GOT3 (cell line): ENCODE results near the gene AATF.

Experiments used
- DNase-seq: peaks from one replicate; lab custom pipeline; 2025; ENCODE audit warnings: mixed read lengths; lab: John Stamatoyannopoulos, UW

The AATF gene

DNA sequence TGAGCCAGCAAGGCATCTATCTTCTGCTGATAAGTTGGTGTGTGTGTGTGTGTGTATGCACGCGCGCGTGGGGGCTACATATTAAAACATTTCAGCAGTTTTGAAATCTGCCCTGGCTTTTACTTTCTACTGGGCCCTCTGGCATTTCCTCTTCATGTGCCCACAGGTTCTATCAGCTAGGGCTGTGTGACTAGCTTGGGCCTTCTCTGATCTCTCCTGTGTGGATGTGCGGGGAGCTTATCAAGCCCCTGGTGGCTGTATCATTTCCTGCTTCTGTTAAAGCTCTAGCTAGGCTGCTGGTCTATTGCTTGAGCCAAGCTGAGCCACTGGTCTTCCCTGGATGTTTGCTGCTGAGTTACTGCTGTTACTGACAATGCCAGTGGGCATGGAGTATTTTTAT, 132.5 kb downstream of the AATF start:
- DNase-seq, result no peak

DNA sequence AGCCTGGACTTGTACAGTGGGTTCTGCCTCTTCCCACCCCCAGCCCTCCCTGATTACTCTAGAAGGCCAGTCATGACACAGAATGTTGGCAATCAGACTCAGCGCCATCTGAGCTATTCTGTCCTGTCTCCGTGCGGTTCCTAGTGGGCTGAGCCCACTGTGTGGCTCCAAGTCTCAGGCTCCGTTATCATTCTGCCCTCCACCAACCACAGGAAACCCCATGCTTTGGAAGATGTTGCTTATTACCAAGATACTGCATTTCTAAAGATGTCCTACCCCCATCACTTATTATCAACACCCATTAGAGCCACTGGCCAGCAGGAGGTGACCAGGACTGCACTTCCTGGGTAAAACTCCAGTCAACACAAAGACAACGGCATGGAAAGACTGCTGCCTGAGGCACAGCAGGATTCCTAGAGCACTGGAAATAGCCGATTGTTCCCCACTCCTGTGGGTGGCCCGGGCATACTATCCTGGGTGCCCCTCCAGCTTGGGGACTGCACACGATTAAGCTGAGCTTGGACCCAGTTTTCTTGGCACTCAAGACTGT, 133.6 kb downstream of the AATF start:
- DNase-seq, result no peak

DNA sequence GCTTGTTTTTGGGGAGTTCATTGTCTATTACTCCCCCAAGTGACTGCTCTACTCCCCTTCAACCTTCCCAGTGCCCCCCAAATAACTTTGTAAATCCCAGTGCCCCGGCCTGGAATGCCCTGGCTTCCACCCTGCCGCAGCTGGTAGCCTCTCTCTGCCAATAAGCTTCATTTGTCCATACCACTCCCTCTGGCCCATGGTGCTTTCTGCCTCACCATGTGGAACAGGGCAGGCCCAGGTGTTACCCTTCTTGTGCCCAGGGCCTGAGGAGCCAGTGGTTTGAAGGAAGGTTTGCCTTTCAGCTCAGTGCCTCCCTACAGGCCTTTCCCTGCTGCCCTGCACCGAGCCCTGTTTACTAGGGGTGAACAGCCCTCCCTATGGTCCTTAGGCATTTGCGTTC, 134.2 kb downstream of the AATF start:
- DNase-seq, result no peak

DNA sequence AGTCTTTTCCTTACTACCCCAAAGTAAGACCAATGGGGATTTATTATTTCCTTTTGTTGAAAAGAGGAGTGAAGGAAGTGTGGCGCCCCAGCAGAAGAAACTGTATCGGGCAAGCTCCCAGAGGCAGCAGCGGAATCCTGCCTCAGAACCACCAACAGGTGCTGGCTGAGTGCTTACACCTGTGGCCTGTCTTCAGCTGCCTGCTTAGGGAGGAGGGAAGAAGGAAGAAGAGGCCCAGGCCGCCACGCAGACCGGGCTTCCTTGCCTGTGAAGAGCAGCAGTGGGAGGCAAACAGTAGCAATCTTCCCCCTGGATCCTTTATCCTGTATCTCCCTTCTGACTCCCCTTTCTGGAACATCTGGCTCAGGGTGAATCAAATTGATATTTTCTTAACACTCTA, 134.7 kb downstream of the AATF start:
- no peak for DNase-seq

DNA sequence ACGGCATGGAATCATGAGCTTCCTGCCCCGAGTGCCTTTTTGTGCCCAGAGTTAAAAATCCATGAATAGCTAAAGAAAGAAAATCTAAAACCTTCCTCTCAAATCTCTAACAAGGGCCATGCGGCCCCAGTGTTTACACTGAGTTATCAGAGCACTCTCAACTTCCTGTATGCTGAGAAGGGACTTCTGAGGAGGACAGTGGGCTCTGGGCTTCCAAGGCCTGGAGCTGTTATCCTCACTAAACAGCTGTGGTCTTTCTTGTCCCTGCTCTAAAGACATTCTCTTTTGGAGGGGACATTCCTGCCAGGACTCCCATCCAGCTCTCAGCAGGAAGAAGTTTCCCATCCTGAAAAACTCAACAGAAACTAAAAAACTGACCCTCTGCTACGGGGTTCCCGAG, 135.6 kb downstream of the AATF start:
- no peak for DNase-seq

DNA sequence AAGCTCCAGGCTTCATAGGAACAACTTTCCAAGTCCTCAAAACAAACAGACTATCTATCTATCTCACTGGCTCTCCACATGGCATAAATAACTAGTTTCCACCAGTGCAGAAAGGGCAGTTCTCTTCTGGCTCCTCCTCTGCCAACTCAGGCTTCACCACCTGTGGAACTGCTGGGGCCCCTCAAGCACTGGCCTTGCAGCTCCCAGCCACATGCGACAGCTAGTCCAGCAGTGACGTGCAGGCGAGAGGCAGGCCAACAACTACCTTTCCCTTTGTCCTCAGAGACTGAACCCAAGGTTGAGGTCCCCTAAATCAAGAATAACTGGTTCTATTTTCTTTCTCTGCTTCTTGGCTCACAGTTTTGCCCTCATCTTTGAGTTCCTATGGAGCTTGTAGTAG, 137.6 kb downstream of the AATF start:
- DNase-seq, result no peak

DNA sequence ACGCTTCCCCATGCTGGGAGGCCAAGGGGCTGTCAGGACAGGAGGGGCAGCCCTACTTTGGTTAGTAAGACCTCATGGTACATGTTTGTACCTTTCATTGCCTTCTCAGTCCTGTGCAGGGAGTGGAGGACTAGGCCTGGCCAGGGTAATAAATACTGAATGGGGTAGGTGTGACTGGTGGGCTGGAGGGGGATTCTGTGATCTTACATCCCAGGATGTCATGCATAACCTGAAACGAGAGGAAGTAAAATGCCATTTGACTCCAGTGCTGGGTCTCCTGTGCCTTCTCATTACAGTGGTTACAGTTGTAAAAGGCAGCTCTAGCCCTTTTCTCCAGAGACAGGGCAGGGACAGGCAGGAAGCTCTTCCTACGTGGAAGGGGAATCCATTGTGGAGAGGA, 138.2 kb downstream of the AATF start:
- DNase-seq, result no peak

DNA sequence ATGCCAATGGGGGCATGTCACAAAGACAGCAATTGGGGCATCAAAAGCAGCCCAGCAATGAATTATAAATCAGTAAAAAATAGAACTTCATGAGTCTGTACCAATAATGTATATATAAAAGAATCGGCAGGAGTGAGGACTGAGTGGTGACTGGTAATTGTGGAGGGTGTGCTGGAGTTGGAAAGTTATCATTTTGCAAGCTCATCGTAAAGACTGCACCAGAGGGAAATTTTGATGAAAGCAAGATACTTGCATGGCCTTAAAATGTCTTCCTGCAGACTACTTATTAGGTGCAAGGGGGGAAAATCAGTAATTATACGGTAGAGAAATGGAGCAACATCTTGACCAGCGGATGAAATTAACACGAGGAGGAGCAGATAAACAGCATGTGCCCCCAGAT, 138.9 kb downstream of the AATF start:
- no peak for DNase-seq

DNA sequence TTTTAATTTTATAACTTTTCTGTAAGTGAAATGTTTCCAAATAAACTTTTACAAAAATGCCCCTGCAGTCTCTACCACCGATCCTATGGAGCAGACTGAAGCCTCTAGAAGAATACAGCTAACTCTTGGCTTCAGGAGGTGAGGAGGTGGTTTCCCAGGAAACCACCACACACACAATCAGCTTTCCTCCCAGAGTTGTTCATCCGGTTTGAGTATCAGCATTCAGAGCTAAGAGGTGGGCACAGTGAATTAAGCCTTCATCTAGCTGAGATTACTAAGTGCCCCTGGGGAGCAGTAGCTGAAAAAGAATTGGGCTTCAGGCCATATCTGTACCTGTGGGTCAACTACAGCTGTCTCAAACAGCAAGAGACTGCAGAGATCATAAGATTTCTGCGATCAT, 139.7 kb downstream of the AATF start:
- no peak for DNase-seq

DNA sequence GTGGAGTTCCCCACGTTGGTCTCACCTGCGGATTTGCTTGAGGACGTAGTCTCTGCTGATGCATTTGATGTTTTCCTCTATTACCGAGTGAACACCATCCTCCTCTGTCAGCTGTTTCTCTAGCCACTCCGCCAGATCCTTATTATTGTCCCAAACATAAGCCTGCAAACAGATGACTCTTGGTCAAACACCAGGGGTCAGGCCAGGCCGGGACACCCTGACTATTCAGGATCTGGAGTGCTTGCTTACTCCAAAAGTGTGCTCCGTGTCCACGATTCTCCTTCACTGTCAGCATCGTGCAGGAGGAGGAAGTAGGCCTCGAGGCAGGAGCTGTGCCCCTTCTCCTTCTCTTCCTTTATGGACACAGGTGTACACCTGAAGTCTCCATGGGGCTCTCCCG, 140.2 kb downstream of the AATF start:
- no peak for DNase-seq

DNA sequence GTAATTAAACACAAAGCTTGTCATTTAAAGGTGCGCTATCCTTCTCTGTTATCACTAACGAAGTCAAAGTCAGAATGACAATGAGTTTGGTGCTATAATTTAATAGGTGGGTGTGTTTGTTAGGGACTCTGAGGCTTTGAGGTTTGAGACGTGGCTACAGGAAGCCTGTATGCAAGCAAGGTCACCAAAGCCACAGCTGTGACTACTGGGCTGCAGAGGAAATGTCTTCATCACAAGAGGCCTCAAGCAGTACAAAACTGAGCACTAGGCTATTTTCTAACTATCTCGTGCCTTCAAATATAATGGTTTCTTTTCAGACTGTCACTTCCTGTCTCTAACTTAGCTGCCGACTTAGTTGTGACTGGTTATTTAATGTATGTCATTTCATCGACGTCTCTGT, 141.2 kb downstream of the AATF start:
- DNase-seq, result no peak

DNA sequence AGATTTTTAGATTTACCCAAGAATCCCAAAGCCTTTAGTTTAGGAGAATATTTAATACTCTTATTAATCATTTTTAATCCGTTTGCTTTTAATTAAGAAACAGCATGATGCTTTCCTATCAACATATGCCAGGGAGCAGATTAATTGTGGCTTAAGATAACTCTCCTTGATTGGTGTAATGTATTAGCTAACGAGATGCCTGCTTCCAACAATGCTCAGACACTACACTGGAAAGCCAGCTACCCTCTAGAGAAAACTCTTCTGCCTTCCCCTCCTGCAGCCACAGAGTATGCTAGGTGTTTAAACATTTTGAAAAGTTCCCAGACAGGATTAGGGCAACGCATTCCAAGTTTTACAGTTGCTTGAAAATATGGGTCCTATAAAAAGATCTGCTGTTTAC, 142.2 kb downstream of the AATF start:
- no peak for DNase-seq

DNA sequence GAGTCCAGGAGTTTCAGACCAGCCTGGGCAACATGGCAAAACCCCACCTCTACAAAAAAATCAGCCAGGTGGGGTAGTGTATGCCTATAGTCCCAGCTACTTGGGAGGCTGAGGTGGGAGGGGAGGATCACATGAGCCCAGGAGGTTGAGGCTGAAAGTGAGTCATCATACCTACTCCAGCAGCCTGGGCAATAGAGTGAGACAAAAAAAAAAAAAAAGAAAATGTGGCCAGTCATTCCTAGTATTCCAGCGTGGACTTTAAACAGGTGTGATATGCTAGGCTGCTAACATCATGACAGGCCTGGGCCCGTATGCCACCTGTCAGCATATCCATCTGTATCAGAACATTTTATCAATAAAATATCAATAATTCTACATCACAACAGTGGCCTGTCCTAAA, 143.3 kb downstream of the AATF start:
- no peak for DNase-seq

DNA sequence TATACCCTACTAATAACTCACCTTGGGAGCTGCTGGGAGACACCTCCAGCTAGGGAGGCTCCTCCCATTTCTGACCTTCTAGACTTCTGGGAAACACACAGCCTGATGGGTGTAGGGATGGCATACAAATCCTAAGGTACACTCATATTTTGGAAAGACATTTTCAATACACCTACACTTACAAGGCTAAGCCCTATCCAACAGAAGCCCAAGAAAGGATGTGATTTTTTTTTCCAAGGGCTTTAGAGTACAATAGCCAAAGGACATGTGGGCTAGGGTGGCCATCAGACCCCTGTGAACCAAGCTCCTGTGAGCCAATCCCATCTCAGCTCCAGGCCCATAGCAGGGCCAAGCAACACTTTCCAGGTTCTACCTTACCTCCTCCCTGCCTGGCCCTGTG, 143.9 kb downstream of the AATF start:
- no peak for DNase-seq

DNA sequence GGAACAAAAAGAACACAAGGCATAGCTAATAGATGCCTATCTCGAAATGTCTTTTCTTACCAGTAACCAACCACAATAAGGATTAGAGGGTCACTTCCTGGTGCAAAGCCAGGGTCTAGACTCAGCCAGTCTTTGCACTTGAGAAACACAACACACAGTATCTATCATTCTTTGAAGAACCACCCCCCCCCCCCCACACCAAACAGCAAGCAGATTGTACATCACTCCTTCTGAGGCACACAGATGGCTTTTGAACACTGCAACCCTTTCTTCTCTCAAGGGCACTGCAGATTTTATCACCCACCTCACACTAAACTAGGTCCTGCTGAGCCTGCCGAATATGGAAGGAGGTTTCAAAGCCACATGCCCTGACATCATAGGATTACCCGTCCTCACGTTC, 145.6 kb downstream of the AATF start:
- no peak for DNase-seq

DNA sequence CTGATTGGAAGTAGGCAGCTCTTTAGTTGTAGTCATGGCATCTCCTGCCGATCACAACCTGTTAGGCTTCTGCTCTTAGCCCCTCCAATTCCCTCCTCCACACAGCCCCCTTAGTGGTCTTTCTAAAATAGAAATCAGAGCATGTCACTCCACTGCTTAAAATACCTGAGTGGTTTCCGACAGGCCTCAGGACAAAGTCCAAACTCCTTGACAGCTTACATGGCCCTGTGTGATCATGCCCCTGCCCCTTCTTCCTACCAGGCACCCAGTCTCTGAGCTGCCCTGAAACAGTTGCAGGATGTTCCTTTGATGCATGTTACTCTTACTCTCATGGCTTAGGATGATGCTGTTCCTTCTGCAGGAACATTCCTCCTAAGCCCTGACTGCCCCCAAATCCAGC, 147.3 kb downstream of the AATF start:
- DNase-seq, result no peak

DNA sequence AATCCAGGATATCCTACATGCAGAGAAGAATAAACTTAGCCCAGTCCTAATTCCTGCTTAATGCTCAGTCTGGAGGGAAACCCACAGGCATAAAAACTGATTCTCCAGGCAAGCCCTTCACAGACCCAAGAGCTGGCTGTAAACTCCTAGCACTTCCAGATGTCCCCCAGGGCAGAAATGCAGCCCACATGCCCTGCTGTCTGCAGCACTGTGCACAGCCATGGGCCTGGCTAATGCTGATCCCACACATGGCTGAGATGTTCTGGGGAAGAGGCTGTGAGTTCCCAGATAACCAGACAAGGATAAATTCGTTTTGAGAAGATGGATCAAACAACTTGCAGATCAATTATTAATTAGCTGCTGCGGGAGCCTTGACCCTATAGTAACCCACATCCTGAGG, 148.4 kb downstream of the AATF start:
- no peak for DNase-seq

DNA sequence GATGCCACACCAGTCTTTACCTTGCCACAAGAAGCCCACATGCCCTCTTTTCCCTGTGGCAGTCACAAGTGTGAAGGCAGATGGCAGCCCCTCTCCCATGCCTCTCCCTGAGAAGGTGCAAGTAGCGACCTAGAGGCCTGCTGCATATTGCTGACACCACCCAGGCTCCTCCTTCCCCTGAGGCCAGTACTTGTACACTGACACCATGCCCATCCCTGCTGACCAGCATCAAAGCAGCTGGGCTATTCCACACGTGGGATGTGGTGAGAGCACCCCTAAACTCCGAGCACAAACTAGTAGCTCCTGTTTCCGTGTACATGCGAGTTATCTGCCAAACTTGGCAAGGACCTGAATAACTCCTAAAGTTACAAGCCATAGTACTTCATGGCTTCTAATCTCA, 149.4 kb downstream of the AATF start:
- no peak for DNase-seq

DNA sequence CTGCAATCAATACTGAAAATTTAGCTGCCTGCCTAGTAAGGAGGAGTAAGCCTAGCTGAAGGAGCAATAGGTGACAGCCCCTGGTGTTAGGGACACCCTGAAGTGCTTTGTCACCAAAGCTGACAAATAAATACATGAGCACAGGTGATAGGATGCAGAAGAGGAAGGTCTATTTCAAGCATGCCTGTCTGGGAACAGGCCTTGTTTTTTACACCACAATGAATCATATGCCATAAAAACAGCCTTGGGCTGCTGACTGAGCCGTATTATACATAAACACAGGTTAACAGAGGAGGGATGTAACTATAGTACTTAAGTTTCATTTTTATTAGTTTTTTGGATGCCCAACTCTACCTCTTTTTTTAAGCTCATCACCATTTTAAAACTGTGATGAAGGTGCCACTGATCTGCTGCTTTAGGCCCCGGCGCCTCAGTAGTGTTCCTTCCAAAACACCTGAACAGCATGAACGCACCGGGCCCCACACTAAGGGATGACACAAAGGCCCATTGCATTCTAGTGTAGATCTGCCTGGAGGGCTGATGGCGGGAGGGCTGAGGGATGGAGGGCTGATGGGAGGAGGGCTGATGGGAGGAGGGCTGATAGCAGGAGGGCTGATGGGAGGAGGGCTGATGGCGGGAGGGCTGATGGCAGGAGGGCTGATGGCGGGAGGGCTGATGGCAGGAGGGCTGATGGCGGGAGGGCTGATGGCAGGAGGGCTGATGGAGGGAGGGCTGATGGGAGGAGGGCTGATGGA, 150.3 kb downstream of the AATF start:
- no peak for DNase-seq

DNA sequence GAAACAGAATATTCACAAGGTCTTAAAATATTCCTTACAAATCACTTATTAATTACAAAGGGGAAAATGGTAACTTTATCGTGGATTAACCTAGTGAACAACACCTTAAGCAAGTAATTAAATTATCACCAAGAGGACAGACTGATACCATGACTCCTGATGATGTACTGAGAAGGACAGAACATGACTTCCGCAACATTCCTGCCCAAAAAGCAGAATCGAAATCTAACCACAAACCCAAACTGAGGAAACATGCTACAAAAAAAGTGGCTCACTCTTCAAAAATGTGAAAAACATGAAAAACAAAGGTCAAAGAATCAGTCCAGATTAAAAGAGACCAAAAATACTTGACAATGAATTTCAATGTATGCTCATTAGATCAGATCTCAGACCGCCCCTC, 151.5 kb downstream of the AATF start:
- no peak for DNase-seq

DNA sequence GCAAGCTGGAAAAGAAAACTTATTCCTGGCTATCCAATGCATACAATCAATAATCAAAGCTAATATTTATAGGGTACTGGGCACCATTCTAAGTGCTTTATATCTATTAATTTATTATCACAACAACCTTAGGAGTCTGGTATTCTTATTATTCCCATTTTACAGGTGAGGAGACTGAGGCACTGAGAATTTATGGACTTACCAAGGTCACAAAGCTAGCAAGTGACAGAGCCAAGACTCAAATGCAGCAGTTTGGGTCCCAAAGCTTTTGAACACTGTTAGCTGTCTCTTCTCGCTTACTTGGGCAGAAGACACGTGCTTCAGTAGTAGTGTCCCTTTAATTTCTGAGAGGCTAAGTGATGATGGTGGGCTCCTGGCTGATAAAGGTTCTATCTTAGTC, 152.6 kb downstream of the AATF start:
- no peak for DNase-seq

DNA sequence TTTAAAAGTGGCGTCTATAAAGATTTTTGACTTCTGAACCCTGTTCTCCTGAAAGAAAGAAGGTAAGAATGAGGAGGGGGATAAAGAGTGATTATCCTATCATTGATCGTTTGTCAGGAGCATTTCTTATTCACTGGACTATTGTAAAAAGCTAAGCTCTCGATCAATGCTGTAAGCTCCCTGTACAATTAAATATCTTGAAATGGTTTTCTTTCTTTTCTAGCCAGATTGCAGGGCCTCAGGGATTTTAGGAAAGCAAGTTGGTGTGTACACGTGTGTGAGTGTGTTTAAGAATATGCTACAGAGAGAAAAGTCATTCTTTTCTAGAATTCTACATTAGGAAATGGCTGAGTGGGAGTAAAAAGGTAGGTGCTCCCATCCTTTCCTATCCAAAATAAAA, 154.5 kb downstream of the AATF start:
- no peak for DNase-seq

DNA sequence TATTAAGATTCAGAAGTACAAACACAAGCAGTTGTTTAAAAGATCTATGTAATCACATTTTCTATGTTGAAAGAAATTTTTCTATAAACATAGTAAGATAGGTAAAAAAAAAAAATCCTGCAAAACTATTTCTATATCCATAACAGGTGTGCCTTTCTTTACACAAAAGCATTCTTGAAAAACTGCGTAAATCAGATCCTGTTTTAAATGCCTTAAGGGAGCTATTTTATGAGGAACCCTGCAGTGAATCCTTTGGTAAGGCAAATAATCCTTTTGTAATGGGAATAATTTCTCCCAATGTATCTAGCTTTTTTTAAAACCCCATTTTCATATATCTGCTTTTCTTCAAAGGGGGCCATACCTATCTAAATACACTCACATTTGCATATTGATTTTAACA, 157.3 kb downstream of the AATF start:
- no peak for DNase-seq
